GM18498 (cell line): Measurements from ENCODE around the gene AUP1.

ENCODE experiments used
- ATAC-seq: cut with Tn5 transposase; IDR thresholded peaks from one replicate; pipeline ENCODE4 v1.9.1; 2021; ENCODE audit warnings: mild to moderate bottlenecking, moderate library complexity; ENCODE audit not compliant: unreplicated experiment

Gene AUP1

GRCh38 chr2:74536166-74536950, 6.9 kb upstream of the AUP1 start:
- no peak for ATAC-seq

DNA sequence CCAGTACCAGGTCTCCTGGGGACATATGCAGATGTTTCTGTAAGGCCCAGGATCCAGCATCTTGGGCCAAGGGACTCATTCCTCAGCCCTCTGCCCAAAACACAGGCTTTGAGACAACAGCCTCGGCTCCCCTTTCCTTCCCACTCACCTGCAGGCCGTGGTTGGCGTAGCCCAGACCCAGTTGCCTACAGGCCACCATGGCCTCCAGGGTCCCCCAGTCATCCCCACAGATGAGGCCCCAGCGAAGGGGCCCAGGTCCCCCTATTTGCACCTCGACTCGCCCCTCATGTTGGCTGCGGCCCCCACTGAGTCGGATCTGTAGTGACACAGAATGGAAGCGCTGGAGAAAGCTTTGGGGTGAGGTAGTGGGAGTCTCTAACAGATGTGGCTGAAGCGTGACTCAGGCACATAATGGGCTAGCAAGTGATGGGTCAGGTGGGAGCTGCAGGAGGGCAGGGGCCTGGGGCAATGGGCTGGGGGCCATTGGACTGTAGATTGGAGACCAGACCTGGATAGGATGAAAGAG, 6.0 kb upstream of the AUP1 start:
- no peak for ATAC-seq

GRCh38 chr2:74534411-74534810, 4.9 kb upstream of the AUP1 start:
- no peak for ATAC-seq

DNA sequence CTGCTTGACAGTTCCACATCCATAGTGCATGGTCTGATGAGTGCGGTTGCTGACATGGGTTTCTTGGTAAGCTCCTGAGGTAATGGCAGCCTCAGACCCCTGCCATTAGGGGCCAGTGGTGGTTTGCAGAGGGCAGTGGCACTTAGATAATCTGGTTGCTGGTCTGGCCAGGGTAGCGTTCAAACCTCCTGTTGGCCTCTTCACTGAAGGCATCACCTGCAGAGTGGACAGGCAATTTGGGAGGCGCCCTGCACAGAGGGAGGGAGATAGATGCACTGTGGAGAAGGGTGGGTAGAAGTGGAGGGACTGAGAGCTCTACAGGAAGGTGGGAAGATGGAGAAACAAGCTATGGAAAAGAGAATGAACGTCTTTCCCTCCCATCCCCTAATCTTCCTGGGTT, 4.0 kb upstream of the AUP1 start:
- no peak for ATAC-seq

DNA sequence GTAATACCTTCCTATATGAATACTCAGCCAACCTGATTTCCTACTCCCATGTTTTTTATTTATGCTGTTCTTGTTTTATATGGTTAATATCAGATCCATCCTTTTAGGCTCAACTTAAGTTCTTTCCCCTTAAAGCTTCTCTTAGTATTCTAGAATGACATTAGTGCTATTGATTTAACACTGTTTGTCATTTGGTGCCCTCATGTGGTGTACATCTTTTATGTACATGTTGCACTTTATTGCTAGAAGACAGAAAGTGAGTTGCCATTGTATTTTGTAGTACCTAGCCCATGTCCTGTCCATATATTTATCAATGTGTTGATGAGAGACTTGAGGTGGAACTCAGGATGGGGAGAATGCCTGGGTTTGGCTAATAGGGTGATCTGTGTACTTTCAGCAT, 2.7 kb upstream of the AUP1 start:
- ATAC-seq, result no peak

- ATAC-seq, result no peak
These were observed 2.2 kb upstream of the AUP1 start for GRCh38 chr2:74531666-74532065.

DNA sequence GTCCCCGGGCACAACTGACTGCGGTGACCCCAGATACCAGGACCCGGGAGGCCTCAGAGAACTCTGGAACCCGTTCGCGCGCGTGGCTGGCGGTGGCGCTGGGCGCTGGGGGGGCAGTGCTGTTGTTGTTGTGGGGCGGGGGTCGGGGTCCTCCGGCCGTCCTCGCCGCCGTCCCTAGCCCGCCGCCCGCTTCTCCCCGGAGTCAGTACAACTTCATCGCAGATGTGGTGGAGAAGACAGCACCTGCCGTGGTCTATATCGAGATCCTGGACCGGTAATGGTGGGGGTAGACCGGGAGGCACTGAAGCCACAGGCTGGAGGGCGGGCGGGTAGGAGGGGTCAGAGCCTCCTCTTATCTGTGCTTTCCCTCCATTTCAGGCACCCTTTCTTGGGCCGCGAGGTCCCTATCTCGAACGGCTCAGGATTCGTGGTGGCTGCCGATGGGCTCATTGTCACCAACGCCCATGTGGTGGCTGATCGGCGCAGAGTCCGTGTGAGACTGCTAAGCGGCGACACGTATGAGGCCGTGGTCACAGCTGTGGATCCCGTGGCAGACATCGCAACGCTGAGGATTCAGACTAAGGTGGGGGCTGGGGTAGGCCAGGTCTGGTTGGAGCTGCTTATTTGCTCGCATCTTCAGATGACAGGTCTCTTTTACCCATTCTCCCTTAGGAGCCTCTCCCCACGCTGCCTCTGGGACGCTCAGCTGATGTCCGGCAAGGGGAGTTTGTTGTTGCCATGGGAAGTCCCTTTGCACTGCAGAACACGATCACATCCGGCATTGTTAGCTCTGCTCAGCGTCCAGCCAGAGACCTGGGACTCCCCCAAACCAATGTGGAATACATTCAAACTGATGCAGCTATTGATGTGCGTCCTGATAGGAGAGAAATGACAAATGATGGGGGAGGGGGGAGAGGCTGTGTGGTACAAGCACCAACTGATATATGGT, 1.0 kb upstream of the AUP1 start:
- peak; percentile 31 for ATAC-seq

GRCh38 chr2:74528600-74529356, 728 bp downstream of the AUP1 start:
- peak; percentile 8 for ATAC-seq

- ATAC-seq, result no peak
These were observed 1.8 kb downstream of the AUP1 start for GRCh38 chr2:74527741-74528140.

- ATAC-seq, result no peak
These were observed 2.8 kb downstream of the AUP1 start for GRCh38 chr2:74526649-74527230.

- no peak for ATAC-seq
These were observed 3.5 kb downstream of the AUP1 start, which contains the start of gene DQX1 for GRCh38 chr2:74525717-74526648. TSS of gene DQX1 (minus strand) at chr2:74526231. CDS start at chr2:74525729, 502 bp downstream.

GRCh38 chr2:74524955-74525716, 4.4 kb downstream of the AUP1 start:
- ATAC-seq, result no peak

DNA sequence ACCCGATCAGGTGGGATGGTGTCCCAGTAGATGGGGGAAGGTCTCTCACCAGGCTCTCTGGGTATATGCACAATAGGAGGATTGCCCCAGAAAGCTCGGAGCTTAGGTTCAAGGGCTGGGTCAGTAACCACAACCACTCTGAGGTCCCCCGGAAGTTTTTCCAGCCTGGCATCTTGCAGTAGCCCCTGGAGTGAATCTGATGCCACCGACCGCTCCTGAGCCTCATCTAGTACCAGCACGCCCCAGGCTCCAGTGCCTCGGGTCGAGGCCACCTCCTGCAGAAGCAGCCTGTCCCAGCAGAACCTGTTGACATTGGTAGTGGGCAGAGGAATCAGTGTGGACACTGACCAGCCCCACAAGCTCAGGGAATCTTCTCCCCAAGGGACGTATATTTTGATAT, 5.5 kb downstream of the AUP1 start:
- no peak for ATAC-seq

DNA sequence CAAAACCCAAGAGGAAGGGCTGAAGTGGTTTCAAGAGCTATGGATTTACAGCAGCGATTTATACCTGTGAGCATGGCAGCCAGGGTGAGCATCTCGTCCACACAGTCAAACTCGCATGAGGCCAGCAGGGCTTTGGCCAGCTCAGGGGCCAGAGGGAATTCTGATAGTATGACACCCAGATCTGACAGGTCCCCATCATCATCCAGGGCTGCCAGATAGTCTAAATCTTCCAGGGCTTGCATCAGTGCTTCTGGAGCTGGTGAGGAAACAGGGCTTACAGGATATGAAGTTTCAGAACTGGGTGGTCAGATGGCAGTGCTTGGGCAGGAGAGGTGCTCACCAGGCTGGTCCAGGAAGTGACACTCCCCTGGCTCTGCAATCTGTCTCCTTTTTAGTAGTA, 7.0 kb downstream of the AUP1 start:
- ATAC-seq, result no peak

- ATAC-seq, result no peak
These were observed 12.9 kb downstream of the AUP1 start for GRCh38 chr2:74516650-74517049.

DNA sequence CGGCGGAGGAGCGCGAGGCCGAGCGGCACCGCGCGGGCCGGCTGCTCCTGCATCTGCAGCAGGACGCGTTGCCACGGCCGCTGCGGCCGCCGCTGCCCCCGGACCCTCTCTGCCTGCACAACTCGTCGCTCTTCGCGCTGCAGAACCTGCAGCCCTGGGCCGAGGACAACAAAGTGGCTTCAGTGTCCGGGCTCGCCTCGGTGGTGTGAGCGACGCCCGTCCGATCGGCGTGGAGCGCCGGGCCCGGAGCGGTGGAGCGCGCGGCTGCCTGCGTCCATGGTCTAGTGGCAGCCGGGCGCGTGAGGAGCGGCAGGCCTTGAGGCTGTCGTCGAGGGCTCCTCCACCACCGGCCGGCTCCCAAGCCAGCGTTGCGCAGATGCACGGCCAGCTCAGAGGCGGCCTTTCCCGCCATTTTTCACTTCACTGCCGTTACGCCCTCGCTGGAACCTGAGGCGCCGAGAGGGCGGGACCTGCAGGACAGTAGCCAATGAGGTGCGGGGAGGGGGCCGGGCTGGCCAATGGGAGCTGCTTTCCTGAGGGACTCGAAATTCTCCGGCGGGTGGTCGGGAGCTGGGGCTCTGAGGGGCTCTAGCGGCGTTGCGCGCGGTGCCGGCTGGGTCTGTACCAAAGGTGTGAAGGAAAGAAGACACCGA, 13.4 kb downstream of the AUP1 start:
- ATAC-seq, result peak; percentile 74

DNA sequence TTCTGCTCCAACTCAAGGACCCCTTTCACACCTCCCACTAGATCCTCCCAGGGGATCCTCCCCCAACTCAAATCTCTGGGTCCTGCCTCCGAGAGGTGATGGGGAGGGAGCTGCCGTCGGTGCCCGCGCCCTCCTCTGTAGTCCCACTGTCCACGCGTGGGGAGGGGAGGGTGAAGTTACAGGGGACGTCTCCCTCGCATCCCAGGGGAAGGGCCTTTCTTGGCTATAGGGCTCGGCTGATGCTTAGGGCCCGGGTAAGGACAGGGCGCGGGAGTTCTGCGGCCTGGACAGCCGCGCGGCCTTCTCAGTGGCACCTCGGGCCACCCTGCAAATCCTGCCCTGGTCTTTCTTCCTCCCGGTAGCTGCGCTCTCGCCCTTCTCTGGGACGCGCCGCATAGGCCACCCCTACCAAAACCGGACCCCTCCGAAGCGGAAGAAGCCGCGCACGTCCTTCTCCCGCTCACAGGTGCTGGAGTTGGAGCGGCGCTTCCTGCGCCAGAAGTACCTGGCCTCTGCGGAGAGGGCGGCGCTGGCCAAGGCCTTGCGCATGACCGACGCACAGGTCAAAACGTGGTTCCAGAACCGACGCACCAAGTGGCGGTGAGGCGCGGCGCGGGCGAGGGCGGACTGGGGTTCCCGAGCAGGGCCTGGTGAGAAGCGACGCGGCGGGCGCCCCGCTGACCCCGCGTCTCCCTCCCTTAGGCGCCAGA, 14.1 kb downstream of the AUP1 start:
- ATAC-seq, result peak; percentile 29
